Measurements from ENCODE around the gene AGBL1. TPM values are rescaled to one million over a fixed set of nuclear protein-coding genes. Genes with fewer than 3 reads are reported as not detected.

AGBL1 gene
- total RNA-seq, 1 donor from 2014 or later: not detected

DNA sequence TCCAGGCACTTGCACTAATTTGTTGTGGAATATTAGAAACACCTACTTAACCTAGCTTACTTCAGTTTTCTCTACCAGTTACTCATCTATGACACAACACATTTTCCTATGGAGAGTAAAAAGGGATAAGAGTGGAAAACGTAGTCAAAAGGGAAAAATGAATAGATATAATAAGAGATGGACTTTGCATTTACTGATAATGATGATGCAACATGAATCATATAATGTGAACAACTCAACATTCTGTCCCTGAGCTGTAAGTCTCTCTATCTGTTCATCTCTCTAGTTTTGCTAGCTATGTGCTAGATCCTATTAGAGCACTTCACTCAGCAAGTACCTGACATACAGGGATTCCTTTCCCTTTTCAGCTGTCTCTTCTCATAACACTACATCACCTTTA, 627.1 kb downstream of the AGBL1 start:
- DNase-seq (ENCODE audit: low read depth): no peak

GRCh38 chr15:86711476-86711875, 631.8 kb downstream of the AGBL1 start:
- no peak for DNase-seq (ENCODE audit: low read depth)

DNA sequence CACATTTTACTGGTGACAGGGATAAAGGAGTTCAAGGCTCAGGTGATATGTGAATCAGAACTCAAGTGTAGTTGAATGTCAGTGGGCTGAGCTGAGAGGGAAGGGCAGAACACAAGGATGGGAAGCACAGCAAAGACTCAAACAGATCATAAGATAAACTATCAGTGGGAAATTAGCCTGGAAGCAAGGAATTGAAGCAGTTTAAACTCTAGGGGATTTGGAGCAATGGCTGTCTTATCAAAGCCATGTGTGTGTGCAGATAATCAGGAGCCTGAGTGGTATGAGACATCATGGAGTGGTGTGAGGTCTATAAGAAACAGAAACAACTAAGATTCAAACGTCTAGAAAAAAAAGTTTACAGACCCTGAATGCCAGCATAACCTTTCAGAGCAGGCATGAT, 634.6 kb downstream of the AGBL1 start:
- DNase-seq (ENCODE audit: low read depth): no peak

DNA sequence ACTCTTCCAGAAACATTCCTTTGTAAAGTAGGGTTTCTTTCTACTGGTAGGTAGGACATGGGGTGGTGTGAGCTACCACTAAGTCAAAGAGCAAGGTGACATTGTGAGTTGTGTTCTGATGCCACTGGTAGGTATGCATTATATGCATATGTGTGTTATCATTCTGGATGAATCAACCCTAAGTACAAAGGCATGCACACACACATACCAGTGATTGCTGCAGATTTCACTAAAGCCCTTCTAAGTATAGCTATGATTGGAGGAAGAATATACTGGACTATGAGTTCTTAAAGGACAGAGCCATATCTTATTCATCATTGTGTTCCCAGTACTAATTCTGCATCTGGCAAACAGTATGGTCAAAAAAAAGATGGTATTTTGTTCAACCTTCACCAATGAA, 646.0 kb downstream of the AGBL1 start:
- DNase-seq (ENCODE audit: low read depth): no peak

DNA sequence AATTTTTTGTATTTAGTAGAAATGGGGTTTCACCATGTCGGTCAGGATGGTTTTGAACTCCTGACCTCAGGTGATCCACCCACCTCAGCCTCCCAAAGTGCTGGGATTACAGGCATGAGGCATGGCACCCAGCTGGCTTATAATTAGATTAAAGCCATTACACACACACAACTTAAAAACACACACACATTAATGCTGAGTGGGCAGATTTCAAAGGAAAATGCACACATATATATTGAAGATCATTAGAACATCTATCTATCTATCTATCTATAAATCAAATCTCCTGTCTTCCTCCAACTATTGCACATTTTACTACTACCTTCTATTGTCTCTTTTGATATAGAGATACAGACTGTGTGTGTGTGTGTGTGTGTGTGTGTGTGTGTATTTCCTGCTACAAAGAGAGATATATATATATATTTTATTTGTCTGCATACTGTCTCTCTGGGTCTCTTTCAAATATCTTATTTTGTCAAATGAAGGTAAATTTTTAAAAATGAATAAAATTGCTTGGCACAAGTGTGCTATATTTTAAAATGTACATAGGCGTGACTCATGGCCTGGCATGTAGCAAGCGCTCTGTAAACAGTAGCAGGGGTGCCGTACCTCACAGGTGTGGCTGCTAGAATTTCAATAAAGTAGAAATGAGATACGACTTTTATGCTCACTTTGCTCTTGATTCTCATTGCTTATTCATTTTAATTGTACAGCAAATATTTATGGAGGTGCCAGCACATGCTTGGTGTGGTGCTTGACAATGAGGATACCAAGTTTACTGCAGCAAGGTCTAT, 655.8 kb downstream of the AGBL1 start:
- no peak for DNase-seq (ENCODE audit: low read depth)

- DNase-seq (ENCODE audit: low read depth): no peak
Measured at GRCh38 chr15:86741917-86742316, 662.2 kb downstream of the AGBL1 start.

DNA sequence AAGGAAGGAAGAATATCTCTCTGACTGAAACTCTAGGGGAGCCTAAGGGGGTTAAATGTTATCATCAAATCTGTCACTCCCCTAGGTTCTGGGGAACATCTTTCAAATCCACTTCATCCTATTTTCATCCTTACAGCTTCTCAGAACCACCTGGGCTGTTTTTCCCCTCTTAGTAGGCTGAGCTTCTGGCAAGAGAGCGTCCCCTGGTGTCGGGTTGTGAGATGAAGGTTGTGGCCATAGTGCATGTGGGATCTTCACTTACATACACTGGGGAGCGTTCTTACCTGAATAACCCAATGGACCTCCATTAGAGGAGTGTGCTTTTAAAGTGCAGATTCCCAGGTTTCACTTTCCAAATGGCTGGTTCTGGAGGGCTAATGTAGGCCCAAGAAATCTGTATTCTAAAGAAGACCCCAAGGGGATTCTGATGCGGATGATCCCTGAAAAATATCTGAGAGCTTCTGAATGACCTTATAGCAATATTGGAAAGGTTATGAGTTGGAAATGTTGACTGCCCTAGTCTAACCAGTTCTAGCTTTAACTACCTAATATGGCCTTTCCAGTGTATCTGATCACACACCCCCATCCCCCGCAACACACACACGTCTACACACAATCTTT, 663.7 kb downstream of the AGBL1 start:
- DNase-seq (ENCODE audit: low read depth): peak; percentile 2

- DNase-seq (ENCODE audit: low read depth): no peak
Measured at GRCh38 chr15:86744198-86744780, 664.6 kb downstream of the AGBL1 start.

GRCh38 chr15:86751116-86751515, 671.4 kb downstream of the AGBL1 start:
- no peak for DNase-seq (ENCODE audit: low read depth)

- no peak for DNase-seq (ENCODE audit: low read depth)
Measured at GRCh38 chr15:86754846-86755245, 675.2 kb downstream of the AGBL1 start.

GRCh38 chr15:86756688-86757087, 677.0 kb downstream of the AGBL1 start:
- no peak for DNase-seq (ENCODE audit: low read depth)

DNA sequence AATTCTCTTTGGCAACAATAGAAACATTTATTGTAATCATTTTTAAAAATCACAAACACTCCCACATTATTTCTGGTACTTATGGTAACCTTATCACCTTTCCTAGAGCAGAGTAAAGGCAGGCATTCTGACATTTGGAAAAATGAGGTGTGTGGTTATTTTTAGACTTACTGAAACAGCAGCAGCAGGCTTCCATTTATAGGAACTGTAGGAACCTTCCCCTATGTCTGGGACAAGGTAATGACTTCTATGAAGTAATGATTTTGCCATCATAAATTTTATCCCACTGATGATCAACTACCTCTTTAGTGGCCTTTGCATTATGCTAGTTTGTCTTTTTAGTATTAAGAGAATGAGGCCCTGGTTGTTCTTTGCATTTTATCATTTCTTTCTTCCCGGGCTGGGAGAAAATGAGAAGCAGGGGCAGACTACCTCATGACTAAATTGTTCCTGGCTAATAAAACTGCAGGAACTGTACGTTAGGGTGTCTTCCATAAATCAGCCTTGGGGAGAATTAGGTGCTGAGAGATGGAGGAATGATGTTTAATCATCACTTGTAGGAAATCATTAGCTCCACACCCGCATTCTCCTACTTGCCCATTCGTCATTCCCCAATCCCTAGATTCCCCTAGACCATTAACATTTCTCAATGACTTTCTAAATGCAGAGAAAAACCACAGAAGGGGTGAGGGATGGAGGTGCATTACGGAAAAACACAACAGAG, 680.3 kb downstream of the AGBL1 start:
- DNase-seq (ENCODE audit: low read depth): no peak

DNA sequence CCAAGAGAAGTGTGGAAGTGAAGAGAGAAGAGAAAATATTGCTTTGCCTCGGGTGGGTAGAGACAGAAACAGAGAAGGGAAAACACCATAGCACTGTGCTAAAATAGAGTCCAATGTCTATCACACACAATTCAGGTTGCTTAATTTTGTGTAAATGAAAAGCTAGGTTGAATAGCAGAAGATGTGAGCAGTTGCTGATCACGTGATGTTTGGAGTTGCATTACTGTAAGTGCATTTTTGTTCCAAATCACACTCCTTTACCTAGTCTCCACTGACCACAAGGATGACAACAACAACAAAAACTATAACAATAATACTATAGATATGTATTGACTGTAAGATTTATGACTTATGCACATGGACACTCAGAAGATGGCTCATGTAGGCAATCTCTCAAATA, 683.2 kb downstream of the AGBL1 start:
- DNase-seq (ENCODE audit: low read depth): no peak

- no peak for DNase-seq (ENCODE audit: low read depth)
Measured at GRCh38 chr15:86764021-86764420, 684.4 kb downstream of the AGBL1 start.

DNA sequence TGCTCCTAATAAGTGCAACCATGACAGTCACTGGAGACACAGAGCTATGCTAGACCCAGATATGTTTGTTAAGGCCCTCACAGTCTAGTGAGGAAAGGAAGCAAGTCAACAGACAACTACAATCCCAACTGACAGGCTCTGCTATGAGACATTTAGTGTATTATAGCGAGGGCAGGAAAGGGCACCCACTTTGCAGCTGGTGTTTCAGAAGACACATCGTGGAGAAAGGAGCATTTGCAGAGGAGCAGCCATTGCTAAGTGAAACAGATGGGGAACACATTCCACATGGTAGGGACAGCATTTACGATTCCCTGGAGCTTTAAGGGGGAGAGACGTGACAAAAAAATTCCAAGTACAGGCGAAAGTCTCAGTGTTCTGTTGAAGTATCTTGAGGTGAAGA, 685.6 kb downstream of the AGBL1 start:
- DNase-seq (ENCODE audit: low read depth): no peak

DNA sequence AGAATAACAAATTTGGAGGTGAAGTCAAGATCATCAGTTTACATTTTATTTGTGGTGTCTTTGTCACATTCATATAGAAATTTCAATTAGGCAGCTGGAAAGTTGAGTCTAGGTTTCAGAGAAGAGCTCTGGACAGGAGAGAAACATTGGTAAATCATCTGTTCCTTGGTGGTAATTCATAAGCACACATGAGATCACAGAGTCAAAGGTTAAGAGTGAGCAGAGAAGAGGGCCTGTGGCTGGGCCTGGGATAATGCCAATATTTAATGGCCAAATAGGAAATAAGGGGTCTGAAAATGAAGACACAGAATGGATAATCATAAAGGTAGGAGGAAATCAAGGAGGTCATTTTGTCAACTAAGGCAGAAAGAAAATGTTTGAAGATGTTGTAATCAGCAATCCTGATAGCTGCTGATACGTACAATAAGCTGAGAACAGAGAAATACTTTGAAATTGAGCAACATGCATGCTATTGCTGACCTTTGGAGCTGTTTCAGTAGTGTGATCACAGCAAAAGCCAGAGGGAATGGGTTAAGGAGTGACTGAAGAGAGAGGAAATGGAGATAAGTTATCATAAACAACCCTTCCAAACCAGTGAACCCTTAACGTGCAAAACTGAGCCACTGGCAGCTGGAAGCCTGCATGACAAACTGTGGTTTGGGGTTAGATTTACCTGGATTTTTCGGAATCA, 692.8 kb downstream of the AGBL1 start:
- peak; percentile 12 for DNase-seq (ENCODE audit: low read depth)

DNA sequence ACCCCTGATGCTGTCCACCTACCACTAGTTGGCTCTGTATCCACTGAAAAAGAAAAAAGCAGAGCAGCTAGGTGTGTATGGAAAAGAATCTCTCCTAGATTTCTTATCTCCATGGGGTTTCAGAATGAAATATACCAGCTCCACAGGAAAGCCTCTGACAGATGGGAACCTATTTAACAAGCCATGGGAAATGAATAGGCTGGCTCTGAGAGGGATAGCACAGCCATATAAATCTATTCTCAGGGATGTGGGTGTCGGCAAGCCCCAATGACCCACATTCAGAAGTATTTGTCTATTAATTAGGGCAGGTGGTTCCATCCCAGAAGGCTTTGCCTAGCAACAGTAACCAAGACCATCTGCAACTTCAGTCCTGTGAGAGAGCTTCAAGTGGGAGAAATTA, 694.1 kb downstream of the AGBL1 start:
- no peak for DNase-seq (ENCODE audit: low read depth)

DNA sequence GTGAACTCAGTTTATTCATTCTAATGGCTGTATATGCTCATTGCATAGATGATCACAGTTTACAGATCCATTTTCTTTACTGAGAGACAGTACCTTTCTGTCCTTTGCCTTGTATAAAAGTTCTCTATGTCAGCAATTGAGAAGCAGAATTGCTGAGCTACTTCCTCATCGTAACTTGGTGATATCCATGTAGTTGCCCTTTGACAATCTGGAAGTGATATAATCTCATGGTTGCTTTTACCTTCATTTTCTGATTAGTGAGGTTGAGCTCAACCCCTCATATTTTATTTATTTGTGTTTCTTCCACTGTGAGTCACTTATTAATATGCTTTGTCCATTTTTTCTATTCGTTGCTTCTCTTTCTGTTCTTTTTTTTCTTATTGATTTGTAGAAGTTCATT, 696.5 kb downstream of the AGBL1 start:
- DNase-seq (ENCODE audit: low read depth): no peak

GRCh38 chr15:86796521-86796920, 716.9 kb downstream of the AGBL1 start:
- DNase-seq (ENCODE audit: low read depth): no peak

DNA sequence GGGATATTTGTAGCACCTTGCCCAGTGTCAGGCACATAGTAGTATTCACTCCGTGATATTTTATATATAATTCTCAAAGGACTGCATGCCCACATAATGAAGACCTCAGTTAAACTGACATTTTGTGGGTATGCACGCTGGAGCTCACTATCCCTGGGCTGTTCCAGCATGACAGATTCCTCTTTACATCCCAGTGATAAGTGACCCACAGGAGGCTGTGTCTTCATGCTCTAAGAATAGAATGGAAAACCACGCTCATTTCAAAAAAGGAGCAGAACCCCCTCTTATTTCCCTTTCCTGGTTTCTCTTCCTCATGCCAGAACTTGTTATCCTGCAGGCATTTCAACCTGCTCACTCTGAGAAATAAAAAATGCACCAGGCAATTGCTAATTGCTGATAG, 717.5 kb downstream of the AGBL1 start:
- DNase-seq (ENCODE audit: low read depth): no peak

DNA sequence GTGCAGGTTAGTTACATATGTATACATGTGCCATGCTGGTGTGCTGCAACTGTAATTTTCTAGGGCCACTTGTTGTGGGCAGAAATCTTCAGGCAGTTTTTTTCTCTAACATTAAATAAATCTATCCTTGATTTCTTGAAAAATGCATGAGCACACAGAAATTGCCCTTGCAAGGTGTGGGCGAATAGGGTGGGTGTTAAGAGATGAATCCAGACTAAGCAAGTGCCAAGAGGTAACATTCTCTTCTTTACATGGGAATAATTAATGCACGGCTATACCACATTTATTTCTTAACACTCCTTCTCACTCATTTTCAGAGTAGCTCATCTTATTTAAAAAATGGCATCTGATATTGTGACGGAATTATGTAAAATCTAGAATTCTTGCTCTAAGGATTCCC, 719.6 kb downstream of the AGBL1 start:
- DNase-seq (ENCODE audit: low read depth): no peak

- DNase-seq (ENCODE audit: low read depth): no peak
Measured at GRCh38 chr15:86802244-86802643, 722.6 kb downstream of the AGBL1 start.

All from renal cortical epithelial cell (primary cell).